HG03460 (cell line): ENCODE results near the gene MMD2.

Experiments
- ATAC-seq: cut with Tn5 transposase; IDR thresholded peaks from one replicate; pipeline ENCODE4 v1.9.1; 2021; ENCODE audit not compliant: unreplicated experiment

Gene MMD2

GRCh38 chr7:4959306-4959705, 319 bp upstream of the MMD2 start:
- ATAC-seq, result no peak

GRCh38 chr7:4957847-4958476, 1.0 kb downstream of the MMD2 start:
- no peak for ATAC-seq

GRCh38 chr7:4951903-4952636, 6.9 kb downstream of the MMD2 start:
- ATAC-seq, result no peak

- ATAC-seq, result no peak
Measured at GRCh38 chr7:4951304-4951703, 7.7 kb downstream of the MMD2 start.

GRCh38 chr7:4948402-4948801, 10.6 kb downstream of the MMD2 start:
- ATAC-seq, result no peak

GRCh38 chr7:4945949-4946348, 13.0 kb downstream of the MMD2 start:
- no peak for ATAC-seq

- ATAC-seq, result no peak
Measured at GRCh38 chr7:4944939-4945338, 14.0 kb downstream of the MMD2 start.

- ATAC-seq, result no peak
Measured at GRCh38 chr7:4943297-4943696, 15.7 kb downstream of the MMD2 start.

GRCh38 chr7:4939971-4940728, 18.8 kb downstream of the MMD2 start:
- no peak for ATAC-seq

- no peak for ATAC-seq
Measured at GRCh38 chr7:4937411-4937810, 21.6 kb downstream of the MMD2 start.

GRCh38 chr7:4934419-4935025, 24.5 kb downstream of the MMD2 start:
- ATAC-seq, result no peak

- ATAC-seq, result no peak
Measured at GRCh38 chr7:4931943-4932342, 27.0 kb downstream of the MMD2 start.

GRCh38 chr7:4929005-4929404, 30.0 kb downstream of the MMD2 start:
- no peak for ATAC-seq

- no peak for ATAC-seq
Measured at GRCh38 chr7:4928445-4928844, 30.5 kb downstream of the MMD2 start.

GRCh38 chr7:4919969-4920766, 38.8 kb downstream of the MMD2 start:
- no peak for ATAC-seq

GRCh38 chr7:4916113-4916512, 42.9 kb downstream of the MMD2 start:
- no peak for ATAC-seq

GRCh38 chr7:4911111-4911828, 47.7 kb downstream of the MMD2 start:
- no peak for ATAC-seq

GRCh38 chr7:4906682-4907081, 52.3 kb downstream of the MMD2 start:
- no peak for ATAC-seq

GRCh38 chr7:4905171-4905570, 53.8 kb downstream of the MMD2 start:
- no peak for ATAC-seq

GRCh38 chr7:4904346-4904745, 54.6 kb downstream of the MMD2 start:
- no peak for ATAC-seq
